Hepatocyte (in vitro differentiated cells): ENCODE results near the gene HHATL. TPM values are rescaled to one million over a fixed set of nuclear protein-coding genes. Genes with fewer than 3 reads are reported as not detected.

Experiments used
- DNase-seq: peaks from one replicate; pipeline ENCODE4 v3.0.0-alpha.2; 2016; ENCODE audit warnings: low spot score
- H2AFZ ChIP-seq: fragments of 200-600 bp; sonication (generic); 2 replicates; pipeline ENCODE4 v1.6.0; 2016; ENCODE audit warnings: antibody characterized with exemption, mild to moderate bottlenecking
- H3K27ac ChIP-seq: fragments of 200-600 bp; sonication (generic); 2 replicates; pipeline ENCODE4 v1.5.1; 2016; ENCODE audit warnings: mild to moderate bottlenecking
- H3K27me3 ChIP-seq: fragments of 200-600 bp; sonication (generic); 2 replicates; pipeline ENCODE4 v1.6.1; 2016
- H3K36me3 ChIP-seq: fragments of 200-600 bp; sonication (generic); replicated peaks from 2 replicates; pipeline ENCODE4 v1.5.1; 2016; ENCODE audit warnings: low read depth; ENCODE audit not compliant: insufficient read depth
- H3K4me1 ChIP-seq: fragments of 200-600 bp; sonication (generic); 2 replicates; pipeline ENCODE4 v1.5.1; 2016; ENCODE audit warnings: mild to moderate bottlenecking, moderate library complexity; ENCODE audit not compliant: insufficient read depth
- H3K4me2 ChIP-seq: fragments of 200-600 bp; sonication (generic); 2 replicates; pipeline ENCODE4 v1.6.0; 2016
- H3K4me3 ChIP-seq: fragments of 200-600 bp; sonication (generic); 2 replicates; pipeline ENCODE4 v1.5.1; 2016; ENCODE audit warnings: mild to moderate bottlenecking
- H3K79me2 ChIP-seq: fragments of 200-600 bp; sonication (generic); 2 replicates; pipeline ENCODE4 v1.6.0; 2017; ENCODE audit warnings: mild to moderate bottlenecking
- H3K9me2 ChIP-seq: fragments of 200-600 bp; sonication (generic); replicated peaks from 2 replicates; pipeline ENCODE4 v1.6.0; 2017; ENCODE audit warnings: mild to moderate bottlenecking; ENCODE audit not compliant: insufficient read depth
- H3K9me3 ChIP-seq: fragments of 200-600 bp; sonication (generic); 2 replicates; pipeline ENCODE4 v1.5.1; 2016; ENCODE audit warnings: low read depth, mild to moderate bottlenecking
- H4K20me1 ChIP-seq: fragments of 200-600 bp; sonication (generic); 2 replicates; pipeline ENCODE4 v1.6.0; 2016; ENCODE audit warnings: mild to moderate bottlenecking; ENCODE audit not compliant: insufficient read depth, poor library complexity, severe bottlenecking
- CTCF ChIP-seq: fragments of 200-600 bp; sonication (generic); IDR thresholded peaks from 2 replicates; pipeline ENCODE4 v1.5.1; 2016; ENCODE audit warnings: antibody characterized with exemption, mild to moderate bottlenecking; ENCODE audit not compliant: poor library complexity
- EZH2 ChIP-seq: fragments of 200-600 bp; sonication (generic); IDR thresholded peaks from 2 replicates; pipeline ENCODE4 v1.6.1; 2016; ENCODE audit warnings: antibody characterized with exemption, mild to moderate bottlenecking, borderline replicate concordance
- EZH2phosphoT487 ChIP-seq: fragments of 200-600 bp; sonication (generic); IDR thresholded peaks from one replicate; pipeline ENCODE4 v1.6.1; 2018; ENCODE audit warnings: antibody characterized with exemption, mild to moderate bottlenecking, low read depth, moderate library complexity; ENCODE audit not compliant: unreplicated experiment, severe bottlenecking
- WGBS: methylation state at CpG from one replicate; pipeline ENCODE4 v1.1.6; 2016; ENCODE audit warnings: low lambda C conversion rate; ENCODE audit errors: missing lambda C conversion rate; 5-methylcytosine and 5-hydroxymethylcytosine counted together
- polyA plus RNA-seq: library from polyadenylated mRNA; unstranded; fragments of >200 nt; fragmentation: Nextera tagmentation; extraction: Ambion mirVana; gene quantifications from 2 replicates; pipeline ENCODE4 v1.2.1, GENCODE V29; 2016
- total RNA-seq: library from RNA; depleted of rRNA; stranded (reverse); fragments of >200 nt; gene quantifications from 2 replicates; pipeline ENCODE4 v1.2.3, GENCODE V29; 2014

The HHATL gene
- total and polyA plus RNA-seq, 2 experiments from 2014 or later, result not detected

DNA sequence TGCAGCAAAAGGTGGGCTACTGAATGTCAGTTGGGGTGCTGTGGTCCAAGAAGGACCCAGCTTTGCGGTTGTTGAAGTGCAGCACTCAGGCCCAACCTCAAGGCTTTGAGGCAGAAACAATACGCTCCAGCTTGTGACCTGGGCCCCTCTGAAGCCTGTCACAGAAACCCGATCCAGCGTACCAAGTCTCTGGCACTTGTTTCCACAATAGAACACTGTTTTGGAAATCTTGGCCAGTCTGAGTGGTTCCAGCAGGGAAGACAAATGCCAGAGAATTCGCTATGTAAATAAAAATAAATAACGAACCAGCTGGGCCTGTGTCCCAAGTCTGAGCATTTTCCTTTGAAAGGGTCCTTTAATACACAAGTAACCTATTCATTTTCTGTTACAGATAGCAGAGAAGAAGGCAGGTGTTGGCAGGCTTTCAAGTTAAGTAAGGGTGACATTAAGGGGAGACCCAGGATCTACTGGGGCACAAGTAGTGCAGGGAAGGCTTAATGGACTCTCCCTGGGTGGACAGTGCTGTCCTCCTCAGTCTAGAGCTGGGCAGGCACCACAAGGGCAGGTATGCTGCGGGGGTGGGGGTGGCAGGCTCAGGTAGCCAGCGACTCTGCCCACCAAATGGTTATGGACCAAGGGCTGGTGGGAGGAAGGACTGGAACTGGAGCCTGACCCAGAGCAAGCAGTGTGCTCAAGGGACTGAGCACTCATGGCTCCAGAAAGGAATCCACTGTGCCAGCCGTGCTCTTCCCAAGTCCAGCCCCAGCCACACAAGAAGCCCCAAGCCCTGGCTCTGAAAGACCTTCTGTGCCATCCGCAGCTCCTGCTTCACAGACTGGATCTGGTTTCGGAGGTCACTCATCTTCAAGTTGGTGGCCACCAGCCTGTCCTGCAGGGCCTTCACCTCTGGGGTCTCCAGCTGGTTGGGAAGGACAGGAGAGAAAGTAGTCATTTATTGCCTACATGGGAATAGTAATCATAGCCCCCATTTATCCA is 44.2 kb upstream of the HHATL start:
- WGBS, result 71% methylated on average over 11 of the region's 11 CpGs

GRCh38 chr3:42745776-42746454 is 43.3 kb upstream of the HHATL start:
- H4K20me1 ChIP-seq, result no peaks in the 10 kb centered on the region
- peaks cover 23% of the 10 kb centered on the region for H3K4me1 ChIP-seq
- H3K27ac ChIP-seq, result peak overlapping the region; percentile 93
- WGBS, result 70% methylated on average over 8 of the region's 8 CpGs
- H2AFZ ChIP-seq, result no peak overlapping the region
- no peaks in the 10 kb centered on the region for H3K9me3 ChIP-seq
- peak overlapping the region; percentile 51 for H3K4me2 ChIP-seq
- H3K4me3 ChIP-seq, result no peak overlapping the region
- no peak for DNase-seq
- H3K79me2 ChIP-seq, result no peaks in the 10 kb centered on the region
- no peaks in the 10 kb centered on the region for H3K36me3 ChIP-seq
- no peaks in the 10 kb centered on the region for H3K27me3 ChIP-seq
- H3K9me2 ChIP-seq, result no peaks in the 10 kb centered on the region
- TF ChIP-seq CTCF, result no peak
- no peak for TF ChIP-seq EZH2
- TF ChIP-seq EZH2phosphoT487, result no peak

More for the DNA sequence above, 44.2 kb upstream of the HHATL start:
- no peaks in the 10 kb centered on the region for H4K20me1 ChIP-seq
- H3K27me3 ChIP-seq, result no peaks in the 10 kb centered on the region
- no peak overlapping the region for H2AFZ ChIP-seq
- H3K79me2 ChIP-seq, result no peaks in the 10 kb centered on the region
- no peaks in the 10 kb centered on the region for H3K36me3 ChIP-seq
- H3K27ac ChIP-seq, result peak overlapping the region; percentile 93
- no peaks in the 10 kb centered on the region for H3K9me3 ChIP-seq
- DNase-seq, result peak; percentile 60
- no peak for TF ChIP-seq EZH2
- TF ChIP-seq EZH2phosphoT487, result no peak
- no peak for TF ChIP-seq CTCF
- no peak overlapping the region for H3K4me3 ChIP-seq
- peaks cover 23% of the 10 kb centered on the region for H3K4me1 ChIP-seq
- H3K9me2 ChIP-seq, result no peaks in the 10 kb centered on the region
- peak overlapping the region; percentile 51 for H3K4me2 ChIP-seq

DNA sequence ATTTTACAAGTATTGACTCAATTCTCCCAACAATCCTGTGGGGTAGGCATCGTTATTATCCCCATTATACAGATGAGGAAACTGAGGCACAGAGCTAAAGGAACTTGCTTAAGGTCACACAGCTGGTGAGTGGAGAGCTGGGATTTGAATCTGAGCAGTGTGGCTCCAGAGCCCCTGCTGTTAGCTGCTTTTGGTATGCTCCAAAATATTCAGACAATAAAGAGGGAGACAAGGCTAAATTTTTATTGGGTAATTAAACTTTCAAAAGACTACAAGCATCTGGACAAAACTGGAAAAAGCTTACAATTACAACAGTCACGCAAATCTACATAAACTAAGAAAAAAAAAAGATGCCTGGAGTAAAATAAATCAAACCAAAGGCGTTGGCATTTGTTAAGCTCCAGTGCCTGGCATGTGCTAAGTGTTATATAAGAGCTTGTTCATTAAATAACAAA is 42.7 kb upstream of the HHATL start:
- 73% methylated on average over 3 of the region's 3 CpGs for WGBS
- no peaks in the 10 kb centered on the region for H3K36me3 ChIP-seq
- DNase-seq, result no peak
- H4K20me1 ChIP-seq, result no peaks in the 10 kb centered on the region
- no peak for TF ChIP-seq EZH2
- no peak for TF ChIP-seq CTCF
- TF ChIP-seq EZH2phosphoT487, result no peak
- H3K4me2 ChIP-seq, result no peak overlapping the region
- H3K4me3 ChIP-seq, result no peak overlapping the region
- peaks cover 23% of the 10 kb centered on the region for H3K4me1 ChIP-seq
- H2AFZ ChIP-seq, result no peak overlapping the region
- H3K9me3 ChIP-seq, result no peaks in the 10 kb centered on the region
- H3K27ac ChIP-seq, result peak overlapping the region; percentile 93
- H3K9me2 ChIP-seq, result no peaks in the 10 kb centered on the region
- H3K27me3 ChIP-seq, result no peaks in the 10 kb centered on the region
- no peaks in the 10 kb centered on the region for H3K79me2 ChIP-seq
